NB4 (cell line): Measurements from ENCODE around the gene ARHGAP24.

Experiments used
- CTCF ChIP-seq: IDR thresholded peaks from one replicate; pipeline ENCODE4 v1.5.1; 2012; ENCODE audit warnings: low read depth, low read length
- MYC ChIP-seq: IDR thresholded peaks from 2 replicates; pipeline ENCODE4 v1.6.1; 2011; ENCODE audit warnings: low read depth, low read length
- POLR2A ChIP-seq: IDR thresholded peaks from 2 replicates; pipeline ENCODE4 v1.6.1; 2011; ENCODE audit warnings: mild to moderate bottlenecking; ENCODE audit not compliant: insufficient read length; ENCODE audit errors: extremely low read depth

- TF ChIP-seq CTCF (no peak), POLR2A (no peak), MYC (no peak)
These were observed 432.1 kb downstream of the ARHGAP24 start for GRCh38 chr4:85907001-85907400.
